Liver (tissue), 9 donors: ENCODE results near the gene FGR. TPM values are rescaled to one million over a fixed set of nuclear protein-coding genes. Genes with fewer than 3 reads are reported as not detected.

ENCODE experiments used
- DNase-seq: peaks from one replicate; pipeline ENCODE4 v3.0.0-alpha.2; 2017; ENCODE audit warnings: low spot score
- H3K27ac ChIP-seq, 2 donors: one replicate each; pipeline ENCODE4 v1.7.0; 2013; ENCODE audit warnings: inconsistent platforms in 2 of 2, low read length in 2 of 2, control low read depth in 1 of 2, low read depth in 1 of 2, mild to moderate bottlenecking in 1 of 2
- H3K27me3 ChIP-seq, 4 donors: one replicate each; pipeline versions ENCODE4 v1.6.1 to v1.7.0; 2013; ENCODE audit warnings: low read length in 3 of 4, inconsistent platforms in 1 of 4, mild to moderate bottlenecking in 1 of 4, moderate library complexity in 1 of 4; ENCODE audit not compliant: control insufficient read depth in 4 of 4, insufficient read depth in 4 of 4
- H3K36me3 ChIP-seq, 4 donors: one replicate each; pipeline versions ENCODE4 v1.6.1 to v1.7.0; 2013; ENCODE audit warnings: low read length in 3 of 4, mild to moderate bottlenecking in 3 of 4, low read depth in 1 of 4, moderate library complexity in 1 of 4; ENCODE audit not compliant: control insufficient read depth in 4 of 4, insufficient read depth in 3 of 4
- H3K4me1 ChIP-seq, 4 donors: one replicate each; pipeline versions ENCODE4 v1.6.1 to v1.7.0; 2013; ENCODE audit warnings: low read length in 3 of 4, mild to moderate bottlenecking in 3 of 4, moderate library complexity in 1 of 4; ENCODE audit not compliant: control insufficient read depth in 4 of 4, insufficient read depth in 4 of 4
- H3K4me3 ChIP-seq, 3 donors: one replicate each; pipeline versions ENCODE4 v1.6.1 to v1.7.0; 2013; ENCODE audit warnings: low read length in 3 of 3, control low read depth in 1 of 3, low read depth in 1 of 3, mild to moderate bottlenecking in 1 of 3
- H3K9ac ChIP-seq, 2 donors: one replicate each; pipeline ENCODE4 v1.7.0; 2013; ENCODE audit warnings: low read length in 2 of 2, mild to moderate bottlenecking in 2 of 2, moderate library complexity in 2 of 2, control low read depth in 1 of 2, low read depth in 1 of 2
- H3K9me3 ChIP-seq, 4 donors: one replicate each; pipeline versions ENCODE4 v1.6.1 to v1.7.0; 2013; ENCODE audit warnings: low read length in 3 of 4; ENCODE audit not compliant: control insufficient read depth in 4 of 4
- EGR1 ChIP-seq, 2 donors: IDR thresholded peaks; 2 replicates each; pipeline ENCODE4 v1.6.1; 2016 to 2018; ENCODE audit warnings: antibody characterized with exemption in 2 of 2, low read depth in 2 of 2
- FOXA1 ChIP-seq: IDR thresholded peaks from 2 replicates; pipeline ENCODE4 v1.6.1; 2016; ENCODE audit warnings: antibody characterized with exemption
- FOXA2 ChIP-seq: IDR thresholded peaks from 2 replicates; pipeline ENCODE4 v1.6.1; 2016; ENCODE audit warnings: antibody characterized with exemption
- GABPA ChIP-seq, 2 donors: IDR thresholded peaks in 1 of 2; conservative IDR thresholded peaks in 1 of 2; 2 replicates each; pipeline ENCODE4 v1.6.1; 2016; ENCODE audit warnings: antibody characterized with exemption in 2 of 2, mild to moderate bottlenecking in 1 of 2, moderate library complexity in 1 of 2
- HNF4A ChIP-seq, 2 donors: conservative IDR thresholded peaks; 2 replicates each; pipeline ENCODE4 v1.6.1; 2016; ENCODE audit warnings: antibody characterized with exemption in 2 of 2, mild to moderate bottlenecking in 2 of 2
- JUND ChIP-seq, 2 donors: IDR thresholded peaks; 2 replicates each; pipeline ENCODE4 v1.6.1; 2016; ENCODE audit warnings: antibody characterized with exemption in 2 of 2
- NR2F2 ChIP-seq: IDR thresholded peaks from 2 replicates; pipeline ENCODE4 v1.6.1; 2016; ENCODE audit warnings: antibody characterized with exemption
- RAD21 ChIP-seq, 2 donors: IDR thresholded peaks; 2 replicates each; pipeline ENCODE4 v1.6.1; 2016; ENCODE audit warnings: antibody characterized with exemption in 2 of 2, mild to moderate bottlenecking in 2 of 2
- REST ChIP-seq: IDR thresholded peaks from 2 replicates; pipeline ENCODE4 v1.6.1; 2016; ENCODE audit warnings: antibody characterized with exemption, mild to moderate bottlenecking
- RXRA ChIP-seq, 2 donors: IDR thresholded peaks; 2 replicates each; pipeline ENCODE4 v1.6.1; 2017 to 2018; ENCODE audit warnings: antibody characterized with exemption in 2 of 2, mild to moderate bottlenecking in 1 of 2
- SP1 ChIP-seq: IDR thresholded peaks from 2 replicates; pipeline ENCODE4 v1.6.1; 2018; ENCODE audit warnings: antibody characterized with exemption, mild to moderate bottlenecking
- WGBS: extraction: QIAGEN DNeasy Blood & Tissue Kit; methylation state at CpG from one replicate; pipeline ENCODE4 v1.1.7; 2013; 5-methylcytosine and 5-hydroxymethylcytosine counted together
- polyA plus RNA-seq, 2 donors: library from polyadenylated mRNA; stranded (reverse) in 1 of 2; unstranded in 1 of 2; fragments of 200-250 nt in 1 of 2; fragments of >200 nt in 1 of 2; fragmentation: Nextera tagmentation in 1 of 2; extraction: Ambion mirVana in 1 of 2; gene quantifications; one replicate each; pipeline versions ENCODE4 v1.2.1 to v1.2.3, GENCODE V29; 2013 to 2015
- total RNA-seq, 2 donors: library from RNA; depleted of rRNA; stranded (reverse); fragments of >200 nt; gene quantifications; one replicate each; pipeline ENCODE4 v1.2.3, GENCODE V29; 2014
- TF ChIP-seq, protein P1 (sequence below): IDR thresholded peaks from 2 replicates; pipeline ENCODE4 v1.6.1; 2016; ENCODE audit warnings: antibody characterized with exemption
- donor health status: healthy.
- donor health status: healthy.
- donor health status: healthy.
- donor health status: healthy.
- donor health status: healthy.

Gene FGR
- total and polyA plus RNA-seq, 4 donors = 2.8 to 20.2 (median 6.2) TPM

DNA sequence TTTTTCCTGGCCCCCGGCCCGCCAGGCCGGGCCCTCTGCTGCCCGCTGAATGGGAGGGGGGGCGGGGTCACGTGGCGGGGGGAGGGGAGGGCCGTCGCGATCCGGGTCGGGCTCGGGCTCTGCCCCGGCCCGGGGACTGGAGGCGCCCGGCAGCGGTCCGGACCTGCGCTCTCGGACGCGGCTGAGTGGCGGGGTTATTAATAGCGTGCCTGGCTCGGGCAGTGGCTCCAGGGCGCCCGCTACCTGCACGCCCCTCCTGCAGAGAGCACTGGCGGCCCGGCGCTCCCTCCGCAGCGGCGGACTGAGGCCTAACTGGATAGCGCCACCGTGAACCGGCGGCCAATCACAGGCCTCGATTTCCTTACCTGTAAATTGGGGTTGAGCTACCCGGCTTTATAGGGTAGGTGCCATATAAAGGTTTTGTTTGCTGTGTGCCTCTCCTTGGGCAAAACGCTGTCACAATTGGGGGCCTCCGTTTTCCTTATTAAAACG is 59.1 kb downstream of the FGR start:
- no peak for DNase-seq
- H3K27ac ChIP-seq = peak overlapping the region in 1 of 2 donors; percentile 1
- peaks cover 24 to 56% (median 42%) of the 10 kb centered on the region in 4 donors for H3K4me1 ChIP-seq
- whole genome bisulfite sequencing = 4% methylated on average over 44 of the region's 44 CpGs
- peak overlapping the region in 1 of 2 donors; percentile 22 for H3K9ac ChIP-seq
- H3K36me3 ChIP-seq = no peaks in the 10 kb centered on the region
- H3K4me3 ChIP-seq = peak overlapping the region in 1 of 3 donors; percentile 52
- no peaks in the 10 kb centered on the region for H3K27me3 ChIP-seq
- no peaks in the 10 kb centered on the region for H3K9me3 ChIP-seq
- no peak for TF ChIP-seq RXRA (IDR thresholded peaks at IDR 0.05)
- TF ChIP-seq GABPA (IDR thresholded peaks at IDR 0.05 in 1 of 2, conservative IDR thresholded peaks at IDR 0.05 in 1 of 2) = no peak
- no peak for TF ChIP-seq EGR1 (IDR thresholded peaks at IDR 0.05; ENCODE audit: low read depth in 2 of 2)
- no peak for TF ChIP-seq SP1
- TF ChIP-seq FOXA1 = no peak
- TF ChIP-seq, protein P1, sequence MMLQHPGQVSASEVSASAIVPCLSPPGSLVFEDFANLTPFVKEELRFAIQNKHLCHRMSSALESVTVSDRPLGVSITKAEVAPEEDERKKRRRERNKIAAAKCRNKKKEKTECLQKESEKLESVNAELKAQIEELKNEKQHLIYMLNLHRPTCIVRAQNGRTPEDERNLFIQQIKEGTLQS = no peak
- TF ChIP-seq NR2F2 = no peak

DNA sequence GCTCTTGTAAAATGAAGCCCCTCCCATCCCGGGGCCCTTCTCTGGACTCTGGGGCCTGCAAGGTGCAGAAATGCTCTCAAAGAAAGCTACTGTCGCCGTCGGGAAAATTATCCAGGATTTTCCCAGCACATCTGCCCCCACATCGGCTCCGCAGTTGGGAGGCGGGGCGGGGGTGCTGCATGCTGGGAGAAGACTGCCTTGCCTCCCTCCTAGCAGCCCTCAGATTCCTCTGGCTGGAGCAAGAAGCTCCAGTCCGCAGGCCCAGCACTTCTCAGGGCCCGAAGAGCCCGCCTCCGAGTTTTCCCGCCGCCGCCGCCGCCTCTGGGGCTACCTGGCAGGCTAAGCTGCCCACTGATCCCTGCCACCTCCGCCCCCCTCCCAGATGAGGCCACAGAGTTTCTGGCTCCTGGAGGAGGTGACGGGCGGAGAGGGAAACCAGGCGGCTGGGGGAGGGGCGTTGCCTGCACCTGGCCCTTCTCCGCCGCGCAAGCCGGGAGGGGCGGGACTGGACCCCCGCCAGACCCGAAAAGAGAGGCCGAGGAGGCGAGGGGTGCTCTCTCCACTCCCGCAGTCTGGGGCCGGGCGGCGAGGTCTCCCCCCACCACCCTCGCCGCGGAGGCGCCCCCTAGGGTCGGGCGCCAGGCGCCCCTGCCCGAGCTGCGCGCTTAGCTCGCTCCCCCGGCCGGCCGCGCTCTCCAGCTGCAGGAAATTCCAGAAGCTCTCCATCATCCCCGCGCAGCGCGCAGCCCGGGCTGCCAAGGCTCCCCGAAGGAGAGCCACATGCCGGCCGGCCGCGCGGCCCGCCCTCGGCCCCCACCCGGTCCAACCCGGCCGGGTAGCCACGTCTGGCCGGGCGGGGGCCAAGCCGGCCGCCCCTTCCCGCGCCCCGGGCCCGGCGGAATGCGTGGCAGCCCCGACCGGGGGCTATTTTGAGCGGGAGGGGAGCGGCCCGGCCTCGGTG is 59.8 kb downstream of the FGR start:
- DNase-seq = no peak
- Histone ChIP-seq H3K27ac (peak overlapping the region; percentile 34 to 54), H3K36me3 (no peaks in the 10 kb centered on the region), H3K9ac (no peak overlapping the region), H3K4me1 (peaks cover 25 to 62% (median 45%) of the 10 kb centered on the region in 4 donors), H3K27me3 (no peaks in the 10 kb centered on the region), H3K9me3 (no peaks in the 10 kb centered on the region), H3K4me3 (peak overlapping the region in 1 of 3 donors; percentile 52)
- WGBS = 26% methylated on average over 83 of the region's 83 CpGs
- no peak for TF ChIP-seq JUND (IDR thresholded peaks at IDR 0.05)

DNA sequence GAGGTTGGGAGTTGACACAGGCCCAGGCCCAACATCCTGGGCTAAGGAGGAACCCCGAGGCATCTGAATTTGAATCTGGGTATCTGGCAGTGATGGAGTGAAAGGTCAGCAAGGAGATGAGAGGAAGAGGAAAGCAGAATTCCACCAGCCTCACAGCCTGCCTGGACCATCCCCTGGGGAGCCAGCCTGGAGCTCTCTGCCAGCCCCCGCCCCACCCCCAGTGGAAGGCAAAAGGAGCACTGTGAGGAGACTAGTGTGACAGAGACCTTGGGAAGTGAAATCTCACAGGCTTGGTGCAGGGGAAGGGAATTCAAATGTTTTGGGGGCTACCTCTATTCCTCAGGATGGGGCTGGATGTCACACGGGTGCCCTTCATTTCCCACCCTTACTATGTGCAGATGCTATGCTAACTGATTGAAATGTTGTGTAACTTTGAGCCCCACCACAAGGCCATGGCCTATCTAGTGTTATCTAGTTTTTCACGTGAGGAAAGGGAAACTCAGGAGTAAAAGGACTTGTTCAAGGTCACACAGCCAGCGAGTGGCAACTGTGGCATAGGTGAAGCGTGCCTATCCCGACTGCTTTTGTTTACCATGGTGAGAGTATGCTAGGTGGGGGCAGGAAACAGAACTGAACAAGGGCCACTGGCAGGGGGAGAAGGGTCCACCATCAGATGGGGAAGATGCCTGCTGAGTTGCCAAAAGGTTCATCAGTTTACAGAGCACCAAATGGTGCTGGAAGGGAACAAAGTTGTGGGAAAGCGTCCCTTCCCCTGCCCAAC is 60.8 kb downstream of the FGR start:
- no peak for DNase-seq
- no peak overlapping the region for H3K4me3 ChIP-seq
- peaks cover 28 to 68% (median 48%) of the 10 kb centered on the region in 4 donors for H3K4me1 ChIP-seq
- peak overlapping the region in 1 of 2 donors; percentile 54 for H3K27ac ChIP-seq
- no peaks in the 10 kb centered on the region for H3K27me3 ChIP-seq
- 60% methylated on average over 8 of the region's 8 CpGs for WGBS
- no peak overlapping the region for H3K9ac ChIP-seq
- no peaks in the 10 kb centered on the region for H3K36me3 ChIP-seq
- peak; percentile 51 for TF ChIP-seq FOXA2
- TF ChIP-seq HNF4A (conservative IDR thresholded peaks at IDR 0.05) = peak in 1 of 2 donors; percentile 61
- TF ChIP-seq, protein P1 = no peak
- no peak for TF ChIP-seq REST
- TF ChIP-seq RAD21 (IDR thresholded peaks at IDR 0.05) = no peak
- TF ChIP-seq RXRA (IDR thresholded peaks at IDR 0.05) = peak in 1 of 2 donors; percentile 74
- no peaks in the 10 kb centered on the region for H3K9me3 ChIP-seq
